Natural killer cell treated with Interleukin-12 subunit alpha and Interleukin-12 subunit beta and Interleukin-15 and Interleukin-18, amount 100 ng/mL, for 72 hours (primary cell): ENCODE measurements around the gene REPS2. TPM values are rescaled to one million over a fixed set of nuclear protein-coding genes. Genes with fewer than 3 reads are reported as not detected.

ENCODE experiments used
- ATAC-seq, 2 donors: fragments of 150-1000 bp; cut with Tn5 transposase in 1 of 2; sonication (Bioruptor Pico), chemical (Tn5 transposase) in 1 of 2; 2 replicates each; pipeline ENCODE4 v1.10.0; 2021
- DNase-seq: peaks from one replicate; pipeline ENCODE4 v3.0.0; 2022; ENCODE audit warnings: low spot score
- H3K27ac Mint-ChIP-seq, 2 donors: 1 replicate in 1 of 2; 2 replicates in 1 of 2; pipeline ENCODE4 v1.8.0; 2022; ENCODE audit warnings: mixed read lengths in 2 of 2, mild to moderate bottlenecking in 1 of 2, moderate library complexity in 1 of 2
- H3K27me3 Mint-ChIP-seq, 2 donors: 1 replicate in 1 of 2; 2 replicates in 1 of 2; pipeline ENCODE4 v1.8.0; 2022; ENCODE audit warnings: mixed read lengths in 2 of 2
- H3K36me3 Mint-ChIP-seq: one replicate; pipeline ENCODE4 v1.8.0; 2022; ENCODE audit warnings: mixed read lengths
- H3K4me1 Mint-ChIP-seq, 2 donors: 1 replicate in 1 of 2; 2 replicates in 1 of 2; pipeline ENCODE4 v1.8.0; 2022; ENCODE audit warnings: low read depth in 2 of 2, mixed read lengths in 2 of 2, mild to moderate bottlenecking in 1 of 2
- H3K4me3 Mint-ChIP-seq: one replicate; pipeline ENCODE4 v1.8.0; 2022; ENCODE audit warnings: mixed read lengths
- H3K9me3 Mint-ChIP-seq: 2 replicates; pipeline ENCODE4 v1.8.0; 2022; ENCODE audit warnings: mixed read lengths
- total RNA-seq, 2 donors: library from RNA; stranded (reverse); gene quantifications; one replicate each; pipeline ENCODE4 v1.2.3, GENCODE V29; 2022

The REPS2 gene
- total RNA-seq, result under 1 TPM in 1 of 2 donors, not detected in 1; 0.20 TPM

GRCh38 chrX:16946361-16946964 lies at the start of gene REPS2:
TSS of gene REPS2 (plus strand) at chrX:16946658. CDS start at chrX:16946862, 204 bp downstream.
- H3K4me1 Mint-ChIP-seq, result no peaks in the 10 kb centered on the region
- no peak within 1 kb of the TSS for H3K27ac Mint-ChIP-seq
- H3K27me3 Mint-ChIP-seq, result peaks cover 6 to 8% of the 10 kb centered on the region in 2 donors
- peak; percentile 92 to 96 for ATAC-seq
- H3K36me3 Mint-ChIP-seq, result no peaks in the 10 kb centered on the region
- no peaks in the 10 kb centered on the region for H3K9me3 Mint-ChIP-seq
- peak within 1 kb of the TSS; percentile 74 for H3K4me3 Mint-ChIP-seq
- peak; percentile 64 for DNase-seq

- H3K27ac Mint-ChIP-seq, result no peak overlapping the region
- no peaks in the 10 kb centered on the region for H3K9me3 Mint-ChIP-seq
- ATAC-seq, result peak in 1 of 2 donors; percentile 50
- H3K27me3 Mint-ChIP-seq, result peaks cover 0 to 19% of the 10 kb centered on the region in 2 donors
- no peaks in the 10 kb centered on the region for H3K36me3 Mint-ChIP-seq
- H3K4me3 Mint-ChIP-seq, result no peak overlapping the region
- DNase-seq, result no peak
- peaks cover 4 to 5% of the 10 kb centered on the region in 2 donors for H3K4me1 Mint-ChIP-seq
Observed at GRCh38 chrX:16897445-16897844, 49.0 kb upstream of the REPS2 start.

- Mint-ChIP-seq H3K27ac (no peak overlapping the region), H3K27me3 (peaks cover 6 to 23% of the 10 kb centered on the region in 2 donors), H3K36me3 (no peaks in the 10 kb centered on the region), H3K4me1 (no peaks in the 10 kb centered on the region), H3K4me3 (no peak overlapping the region), H3K9me3 (no peaks in the 10 kb centered on the region)
- ATAC-seq, result no peak
- no peak for DNase-seq
Observed at GRCh38 chrX:16903274-16904022, 43.0 kb upstream of the REPS2 start.

- Mint-ChIP-seq H3K27me3 (peaks cover 1 to 17% of the 10 kb centered on the region in 2 donors), H3K27ac (no peak overlapping the region), H3K36me3 (no peaks in the 10 kb centered on the region), H3K9me3 (no peaks in the 10 kb centered on the region), H3K4me1 (no peaks in the 10 kb centered on the region), H3K4me3 (no peak overlapping the region)
- no peak for ATAC-seq
- no peak for DNase-seq
Observed at GRCh38 chrX:16910376-16910775, 36.1 kb upstream of the REPS2 start.

GRCh38 chrX:16914058-16914457 lies 32.4 kb upstream of the REPS2 start:
- Mint-ChIP-seq H3K9me3 (no peaks in the 10 kb centered on the region), H3K27ac (no peak overlapping the region), H3K4me1 (no peaks in the 10 kb centered on the region), H3K36me3 (no peaks in the 10 kb centered on the region), H3K27me3 (peaks cover 0 to 19% of the 10 kb centered on the region in 2 donors), H3K4me3 (no peak overlapping the region)
- DNase-seq (no peak), ATAC-seq (no peak)

GRCh38 chrX:16916561-16916960 lies 29.9 kb upstream of the REPS2 start:
- Mint-ChIP-seq H3K4me1 (no peaks in the 10 kb centered on the region), H3K4me3 (no peak overlapping the region), H3K27ac (no peak overlapping the region), H3K36me3 (no peaks in the 10 kb centered on the region), H3K9me3 (no peaks in the 10 kb centered on the region), H3K27me3 (peaks cover 4 to 26% of the 10 kb centered on the region in 2 donors)
- ATAC-seq (no peak), DNase-seq (no peak)

GRCh38 chrX:16917120-16917519 lies 29.3 kb upstream of the REPS2 start:
- H3K27ac Mint-ChIP-seq, result no peak overlapping the region
- H3K4me3 Mint-ChIP-seq, result no peak overlapping the region
- H3K9me3 Mint-ChIP-seq, result no peaks in the 10 kb centered on the region

GRCh38 chrX:16918979-16919378 lies 27.5 kb upstream of the REPS2 start:
- no peaks in the 10 kb centered on the region for H3K36me3 Mint-ChIP-seq
- no peaks in the 10 kb centered on the region for H3K4me1 Mint-ChIP-seq
- no peaks in the 10 kb centered on the region for H3K9me3 Mint-ChIP-seq
- no peak for DNase-seq
- no peak for ATAC-seq
- no peak overlapping the region for H3K4me3 Mint-ChIP-seq
- H3K27me3 Mint-ChIP-seq, result peaks cover 7 to 36% of the 10 kb centered on the region in 2 donors
- no peak overlapping the region for H3K27ac Mint-ChIP-seq

More at GRCh38 chrX:16917120-16917519, 29.3 kb upstream of the REPS2 start:
- no peak for DNase-seq
- no peaks in the 10 kb centered on the region for H3K4me1 Mint-ChIP-seq
- H3K27me3 Mint-ChIP-seq, result peaks cover 7 to 29% of the 10 kb centered on the region in 2 donors
- no peaks in the 10 kb centered on the region for H3K36me3 Mint-ChIP-seq
- no peak for ATAC-seq

GRCh38 chrX:16920075-16920474 lies 26.4 kb upstream of the REPS2 start:
- no peak overlapping the region for H3K4me3 Mint-ChIP-seq
- peaks cover 7 to 29% of the 10 kb centered on the region in 2 donors for H3K27me3 Mint-ChIP-seq
- ATAC-seq, result no peak
- H3K4me1 Mint-ChIP-seq, result no peaks in the 10 kb centered on the region
- H3K36me3 Mint-ChIP-seq, result no peaks in the 10 kb centered on the region
- no peak for DNase-seq
- no peak overlapping the region for H3K27ac Mint-ChIP-seq
- no peaks in the 10 kb centered on the region for H3K9me3 Mint-ChIP-seq

- Mint-ChIP-seq H3K4me3 (no peak overlapping the region), H3K27me3 (peaks cover 7 to 28% of the 10 kb centered on the region in 2 donors), H3K9me3 (no peaks in the 10 kb centered on the region), H3K27ac (no peak overlapping the region), H3K36me3 (no peaks in the 10 kb centered on the region), H3K4me1 (no peaks in the 10 kb centered on the region)
- no peak for DNase-seq
- no peak for ATAC-seq
Observed at GRCh38 chrX:16923157-16923556, 23.3 kb upstream of the REPS2 start.

- no peaks in the 10 kb centered on the region for H3K9me3 Mint-ChIP-seq
- H3K27me3 Mint-ChIP-seq, result peaks cover 7 to 21% of the 10 kb centered on the region in 2 donors
- no peaks in the 10 kb centered on the region for H3K36me3 Mint-ChIP-seq
- ATAC-seq, result no peak
- no peak for DNase-seq
- H3K27ac Mint-ChIP-seq, result no peak overlapping the region
- no peaks in the 10 kb centered on the region for H3K4me1 Mint-ChIP-seq
- H3K4me3 Mint-ChIP-seq, result no peak overlapping the region
Observed at GRCh38 chrX:16924631-16925480, 21.6 kb upstream of the REPS2 start.

GRCh38 chrX:16930392-16930791 lies 16.1 kb upstream of the REPS2 start:
- Mint-ChIP-seq H3K4me1 (no peaks in the 10 kb centered on the region), H3K9me3 (no peaks in the 10 kb centered on the region), H3K4me3 (no peak overlapping the region), H3K27ac (no peak overlapping the region), H3K36me3 (no peaks in the 10 kb centered on the region), H3K27me3 (peaks cover 0 to 16% of the 10 kb centered on the region in 2 donors)
- DNase-seq (no peak), ATAC-seq (no peak)

- no peak overlapping the region for H3K4me3 Mint-ChIP-seq
- DNase-seq (no peak), ATAC-seq (no peak)
- H3K27ac Mint-ChIP-seq, result no peak overlapping the region
- H3K36me3 Mint-ChIP-seq, result no peaks in the 10 kb centered on the region
- no peaks in the 10 kb centered on the region for H3K4me1 Mint-ChIP-seq
- no peaks in the 10 kb centered on the region for H3K9me3 Mint-ChIP-seq
- H3K27me3 Mint-ChIP-seq, result peaks cover 3 to 16% of the 10 kb centered on the region in 2 donors
Observed at GRCh38 chrX:16931371-16931770, 15.1 kb upstream of the REPS2 start.
